HEK293T (cell line): ENCODE measurements around the gene SH3PXD2A.

ENCODE experiments used
- BHLHE40 ChIP-seq: fragments of 450-650 bp; IDR thresholded peaks from 2 replicates; pipeline ENCODE4 v1.6.1; 2016; ENCODE audit warnings: mild to moderate bottlenecking, moderate library complexity, borderline replicate concordance
- FOXM1 ChIP-seq: fragments of 450-650 bp; IDR thresholded peaks from 2 replicates; pipeline ENCODE4 v1.6.1; 2017; ENCODE audit warnings: mild to moderate bottlenecking, borderline replicate concordance
- HDGF ChIP-seq: fragments of 450-650 bp; IDR thresholded peaks from 2 replicates; pipeline ENCODE4 v1.6.1; 2017; ENCODE audit warnings: antibody characterized with exemption, borderline replicate concordance
- L3MBTL2 ChIP-seq: fragments of 450-650 bp; conservative IDR thresholded peaks from 2 replicates; pipeline ENCODE4 v1.6.1; 2016; ENCODE audit warnings: mild to moderate bottlenecking
- SP1 ChIP-seq: fragments of 450-650 bp; IDR thresholded peaks from 2 replicates; pipeline ENCODE4 v1.6.1; 2017
- SUZ12 ChIP-seq: fragments of 450-650 bp; IDR thresholded peaks from 2 replicates; pipeline ENCODE4 v1.6.1; 2016; ENCODE audit warnings: mild to moderate bottlenecking
- TF ChIP-seq, protein P1 (sequence below): fragments of 450-650 bp; IDR thresholded peaks from 2 replicates; pipeline ENCODE4 v1.6.1; 2016

DNA sequence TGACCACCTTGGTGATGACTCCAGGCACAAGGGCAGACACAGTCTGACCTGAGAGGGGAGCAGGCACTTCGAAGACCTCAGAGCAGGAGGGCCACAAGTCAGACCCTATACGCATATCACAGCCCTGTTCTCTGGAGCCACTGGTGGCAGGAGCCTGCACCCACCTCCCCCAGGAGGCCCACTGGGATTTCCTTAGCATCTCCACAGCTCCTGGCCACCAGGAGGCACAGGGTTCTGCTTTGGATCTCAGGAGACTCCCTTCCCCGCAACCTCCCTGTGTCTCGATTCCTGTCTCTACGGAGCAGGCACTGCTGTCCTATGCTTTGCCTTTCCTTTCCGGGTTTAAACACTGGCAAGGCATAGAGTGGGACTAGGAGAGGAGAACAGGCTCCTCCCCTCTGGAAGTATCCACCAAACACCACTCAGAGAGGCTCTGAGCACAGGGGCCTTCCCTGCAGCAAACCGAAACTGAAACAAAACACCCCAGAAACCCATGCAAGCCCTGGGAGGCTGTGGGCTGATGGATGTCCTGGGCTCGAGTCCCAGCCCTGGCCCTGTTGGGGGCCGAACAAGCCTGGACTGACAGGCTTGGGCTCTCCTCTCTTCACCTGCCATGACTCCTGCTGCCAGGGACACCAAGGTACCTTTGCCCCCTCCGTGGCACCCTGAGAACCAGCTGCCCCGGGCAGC lies 195.6 kb downstream of the SH3PXD2A start:
- TF ChIP-seq, protein P1, sequence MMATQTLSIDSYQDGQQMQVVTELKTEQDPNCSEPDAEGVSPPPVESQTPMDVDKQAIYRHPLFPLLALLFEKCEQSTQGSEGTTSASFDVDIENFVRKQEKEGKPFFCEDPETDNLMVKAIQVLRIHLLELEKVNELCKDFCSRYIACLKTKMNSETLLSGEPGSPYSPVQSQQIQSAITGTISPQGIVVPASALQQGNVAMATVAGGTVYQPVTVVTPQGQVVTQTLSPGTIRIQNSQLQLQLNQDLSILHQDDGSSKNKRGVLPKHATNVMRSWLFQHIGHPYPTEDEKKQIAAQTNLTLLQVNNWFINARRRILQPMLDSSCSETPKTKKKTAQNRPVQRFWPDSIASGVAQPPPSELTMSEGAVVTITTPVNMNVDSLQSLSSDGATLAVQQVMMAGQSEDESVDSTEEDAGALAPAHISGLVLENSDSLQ = 0 out of 2 replicates have a peak, but pooled peaks have one; percentile 4
- TF ChIP-seq L3MBTL2 (no peak), BHLHE40 (no peak), FOXM1 (no peak), SP1 (no peak), SUZ12 (no peak), HDGF (no peak)
